Stimulated activated naive CD4-positive, alpha-beta T cell (primary cell): ENCODE data around the gene EIF4E2.

ENCODE experiments used
- DNase-seq, 6 experiments: peaks; one replicate each; lab custom pipeline; 2025; lab: John Stamatoyannopoulos, UW

EIF4E2 gene

GRCh38 chr2:232550354-232551249 is at the start of gene EIF4E2, which contains the start of gene TIGD1:
Gene EIF4E2 (plus strand): TSS chr2:232550689. CDS start chr2:232550725, 36 bp downstream.
Gene TIGD1 (minus strand): TSS chr2:232550557. CDS start chr2:232549882, 675 bp downstream.
- DNase-seq, result peak; percentile 81 to 92 (median 89)

GRCh38 chr2:232501331-232501771 is 49.1 kb upstream of the EIF4E2 start:
- no peak for DNase-seq

- no peak for DNase-seq
These were observed 48.6 kb upstream of the EIF4E2 start for GRCh38 chr2:232501794-232502390.

GRCh38 chr2:232502511-232502910 is 48.0 kb upstream of the EIF4E2 start:
- DNase-seq, result peak in 2 of 6 experiments; percentile 28 to 45

- DNase-seq, result peak; percentile 11 to 50 (median 32)
These were observed 47.3 kb upstream of the EIF4E2 start for GRCh38 chr2:232502911-232503808.

- DNase-seq, result no peak
These were observed 46.6 kb upstream of the EIF4E2 start for GRCh38 chr2:232503809-232504323.

GRCh38 chr2:232504438-232504837 is 46.1 kb upstream of the EIF4E2 start:
- no peak for DNase-seq

- no peak for DNase-seq
These were observed 44.6 kb upstream of the EIF4E2 start for GRCh38 chr2:232505856-232506255.

- no peak for DNase-seq
These were observed 43.8 kb upstream of the EIF4E2 start for GRCh38 chr2:232506709-232507108.

GRCh38 chr2:232508251-232508650 is 42.2 kb upstream of the EIF4E2 start:
- no peak for DNase-seq

GRCh38 chr2:232511336-232511890 is 39.1 kb upstream of the EIF4E2 start:
- no peak for DNase-seq

GRCh38 chr2:232512602-232513001 is 37.9 kb upstream of the EIF4E2 start:
- DNase-seq, result no peak

- DNase-seq, result no peak
These were observed 37.1 kb upstream of the EIF4E2 start for GRCh38 chr2:232513353-232513752.

- DNase-seq, result no peak
These were observed 34.9 kb upstream of the EIF4E2 start for GRCh38 chr2:232515639-232516038.

- DNase-seq, result no peak
These were observed 33.9 kb upstream of the EIF4E2 start for GRCh38 chr2:232516551-232516950.

GRCh38 chr2:232518844-232519243 is 31.6 kb upstream of the EIF4E2 start:
- DNase-seq, result no peak

- no peak for DNase-seq
These were observed 30.7 kb upstream of the EIF4E2 start, which contains the start of gene PRSS56 for GRCh38 chr2:232519581-232520438. Gene PRSS56 (plus strand): TSS chr2:232520388. CDS start chr2:232520599, 211 bp downstream.

- no peak for DNase-seq
These were observed 30.0 kb upstream of the EIF4E2 start for GRCh38 chr2:232520489-232520888.

GRCh38 chr2:232521098-232521497 is 29.4 kb upstream of the EIF4E2 start:
- DNase-seq, result no peak

- peak in 5 of 6 experiments; percentile 42 to 79 (median 59) for DNase-seq
These were observed 28.4 kb upstream of the EIF4E2 start for GRCh38 chr2:232521959-232522622.
